ENCODE data around the gene CA11.

GRCh38 chr19:48668332-48668731 lies 22.3 kb upstream of the CA11 start:
- TF ChIP-seq CTCF (IDR thresholded peaks at IDR 0.05; ENCODE audit: low read depth, low read length, poor library complexity, severe bottlenecking) = no peak
- TF ChIP-seq EZH2phosphoT487 (IDR thresholded peaks at IDR 0.05; ENCODE audit: borderline replicate concordance, low read length) = no peak
